ENCODE data around the gene KRTAP5-4. TPM values are rescaled to one million over a fixed set of nuclear protein-coding genes. Genes with fewer than 3 reads are reported as not detected.
"Not testable (repeated sequence)": the region's sequence is repeated elsewhere in the genome, so short reads cannot be mapped to it uniquely, and the experiment has no call there.

Gene KRTAP5-4
- total RNA-seq: not detected in 2 replicates

DNA sequence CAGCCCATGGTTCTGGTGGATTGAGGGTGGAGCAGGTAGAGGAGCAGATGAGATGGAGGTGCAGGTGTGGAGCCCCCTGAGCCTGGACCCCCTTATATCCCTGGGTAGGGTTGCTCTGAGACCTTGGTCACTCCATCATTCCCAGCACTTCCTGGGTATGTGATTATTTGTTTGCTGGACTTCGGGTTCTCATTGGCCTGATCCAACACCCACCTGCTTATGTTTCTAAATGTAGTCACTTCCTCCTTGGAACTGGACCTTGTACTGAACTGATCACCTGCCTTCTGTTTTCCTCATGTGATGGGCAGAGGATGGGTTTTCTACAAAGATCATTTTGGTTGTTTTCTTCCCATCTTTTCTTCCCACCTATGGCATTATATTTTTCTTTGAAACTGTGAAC lies at the start of gene KRTAP5-4:
KRTAP5-4 (minus strand) TSS at position 53 of the 400 bp plus-strand sequence; CDS start at position 8, 45 bp downstream.
- POLR2A ChIA-PET: no interaction called here
- CTCF ChIA-PET: no interaction called here
- H3K27me3 Mint-ChIP-seq: peaks cover 22% of the 10 kb centered on the region
- no peak within 1 kb of the TSS for H3K27ac Mint-ChIP-seq
- ATAC-seq (ENCODE audit: low read depth) (no peak), DNase-seq (no peak)
- no peak within 1 kb of the TSS for H3K4me3 Mint-ChIP-seq
- no peaks in the 10 kb centered on the region for H3K4me1 Mint-ChIP-seq
- no peaks in the 10 kb centered on the region for H3K9me3 Mint-ChIP-seq
- intact Hi-C loops (cut with micrococcal nuclease): no loop called here
- H3K36me3 Mint-ChIP-seq (ENCODE audit: low read depth): no peaks in the 10 kb centered on the region
- TF ChIP-seq, protein P1, sequence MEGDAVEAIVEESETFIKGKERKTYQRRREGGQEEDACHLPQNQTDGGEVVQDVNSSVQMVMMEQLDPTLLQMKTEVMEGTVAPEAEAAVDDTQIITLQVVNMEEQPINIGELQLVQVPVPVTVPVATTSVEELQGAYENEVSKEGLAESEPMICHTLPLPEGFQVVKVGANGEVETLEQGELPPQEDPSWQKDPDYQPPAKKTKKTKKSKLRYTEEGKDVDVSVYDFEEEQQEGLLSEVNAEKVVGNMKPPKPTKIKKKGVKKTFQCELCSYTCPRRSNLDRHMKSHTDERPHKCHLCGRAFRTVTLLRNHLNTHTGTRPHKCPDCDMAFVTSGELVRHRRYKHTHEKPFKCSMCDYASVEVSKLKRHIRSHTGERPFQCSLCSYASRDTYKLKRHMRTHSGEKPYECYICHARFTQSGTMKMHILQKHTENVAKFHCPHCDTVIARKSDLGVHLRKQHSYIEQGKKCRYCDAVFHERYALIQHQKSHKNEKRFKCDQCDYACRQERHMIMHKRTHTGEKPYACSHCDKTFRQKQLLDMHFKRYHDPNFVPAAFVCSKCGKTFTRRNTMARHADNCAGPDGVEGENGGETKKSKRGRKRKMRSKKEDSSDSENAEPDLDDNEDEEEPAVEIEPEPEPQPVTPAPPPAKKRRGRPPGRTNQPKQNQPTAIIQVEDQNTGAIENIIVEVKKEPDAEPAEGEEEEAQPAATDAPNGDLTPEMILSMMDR (IDR thresholded peaks at IDR 0.05): no peak

GRCh38 chr11:1671658-1672057 lies 49.7 kb upstream of the KRTAP5-4 start:
- H3K27ac Mint-ChIP-seq: no peak overlapping the region
- POLR2A ChIA-PET: no interaction called here
- H3K36me3 Mint-ChIP-seq (ENCODE audit: low read depth): no peaks in the 10 kb centered on the region
- TF ChIP-seq, protein P1 (IDR thresholded peaks at IDR 0.05): no peak
- no peak overlapping the region for H3K4me3 Mint-ChIP-seq
- CTCF ChIA-PET: no interaction called here
- no peak for DNase-seq
- H3K4me1 Mint-ChIP-seq: no peaks in the 10 kb centered on the region
- no peaks in the 10 kb centered on the region for H3K9me3 Mint-ChIP-seq
- no peak for ATAC-seq (ENCODE audit: low read depth)
- intact Hi-C loops (cut with micrococcal nuclease): no loop called here
- H3K27me3 Mint-ChIP-seq: peaks cover 22% of the 10 kb centered on the region

GRCh38 chr11:1670905-1671371 lies 49.0 kb upstream of the KRTAP5-4 start:
- H3K27ac Mint-ChIP-seq: no peak overlapping the region
- H3K27me3 Mint-ChIP-seq: peaks cover 22% of the 10 kb centered on the region
- no peak overlapping the region for H3K4me3 Mint-ChIP-seq
- H3K36me3 Mint-ChIP-seq (ENCODE audit: low read depth): no peaks in the 10 kb centered on the region
- ATAC-seq (ENCODE audit: low read depth) (no peak), DNase-seq (no peak)
- TF ChIP-seq, protein P1 (IDR thresholded peaks at IDR 0.05): no peak
- ChIA-PET CTCF (no interaction called here), POLR2A (no interaction called here)
- H3K4me1 Mint-ChIP-seq: no peaks in the 10 kb centered on the region
- no peaks in the 10 kb centered on the region for H3K9me3 Mint-ChIP-seq
- intact Hi-C loops (cut with micrococcal nuclease): no loop called here

- H3K4me3 Mint-ChIP-seq; intact Hi-C loops (cut with micrococcal nuclease); H3K27ac Mint-ChIP-seq; ATAC-seq (ENCODE audit: low read depth); DNase-seq; H3K9me3 Mint-ChIP-seq; POLR2A ChIA-PET; CTCF ChIA-PET; H3K4me1 Mint-ChIP-seq; H3K36me3 Mint-ChIP-seq (ENCODE audit: low read depth): not testable (repeated sequence)
- H3K27me3 Mint-ChIP-seq: peaks cover 18% of the 10 kb centered on the region
Observed at GRCh38 chr11:1670457-1670856, 48.5 kb upstream of the KRTAP5-4 start.

DNA sequence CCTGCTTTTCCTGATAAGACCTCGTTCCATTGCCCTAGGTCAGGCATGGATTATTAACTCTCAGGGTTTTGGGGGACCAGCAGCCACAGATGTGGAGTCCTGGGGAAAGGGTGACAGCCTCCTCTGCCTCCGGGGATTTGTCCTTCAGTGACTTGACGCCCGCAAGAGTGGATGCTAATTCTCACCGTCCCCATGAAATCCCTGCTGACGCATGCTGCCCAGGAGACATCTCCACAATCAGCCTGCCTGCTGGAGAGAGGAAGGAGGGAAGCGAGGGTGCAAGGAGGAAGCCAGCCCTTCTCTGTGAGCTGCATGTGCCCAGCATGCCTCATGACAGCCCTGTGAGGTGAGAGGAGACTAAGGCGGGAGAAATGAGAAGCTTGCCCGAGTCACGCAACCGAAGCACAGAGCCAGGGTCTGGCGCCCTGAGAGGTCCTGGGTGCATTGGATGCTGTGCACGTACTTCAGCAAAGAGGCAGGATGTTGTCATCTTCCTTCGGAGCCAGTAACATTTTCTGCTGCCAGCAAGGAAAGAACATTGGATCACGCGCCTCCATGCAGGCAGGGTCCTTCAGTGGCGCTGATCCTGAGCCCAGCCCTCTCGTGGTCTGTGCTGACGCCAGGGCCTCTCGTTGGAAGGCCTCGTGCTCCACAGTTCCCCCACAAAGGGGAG lies 47.7 kb upstream of the KRTAP5-4 start:
- H3K9me3 Mint-ChIP-seq: no peaks in the 10 kb centered on the region
- ChIA-PET CTCF (no interaction called here), POLR2A (no interaction called here)
- intact Hi-C loops (cut with micrococcal nuclease): no loop called here
- no peaks in the 10 kb centered on the region for H3K36me3 Mint-ChIP-seq (ENCODE audit: low read depth)
- no peaks in the 10 kb centered on the region for H3K4me1 Mint-ChIP-seq
- ATAC-seq (ENCODE audit: low read depth): no peak
- H3K27ac Mint-ChIP-seq: no peak overlapping the region
- no peak overlapping the region for H3K4me3 Mint-ChIP-seq
- DNase-seq: no peak
- TF ChIP-seq, protein P1 (IDR thresholded peaks at IDR 0.05): no peak
- peaks cover 18% of the 10 kb centered on the region for H3K27me3 Mint-ChIP-seq
